HG02938 (cell line): ENCODE data around the gene WNT16.

Experiments
- ATAC-seq: cut with Tn5 transposase; IDR thresholded peaks from one replicate; pipeline ENCODE4 v1.9.1; 2021; ENCODE audit warnings: mild to moderate bottlenecking, moderate library complexity; ENCODE audit not compliant: unreplicated experiment

WNT16 gene

GRCh38 chr7:121390109-121390508 lies 61.3 kb downstream of the WNT16 start:
- ATAC-seq: no peak

- no peak for ATAC-seq
Observed at GRCh38 chr7:121390617-121391016, 61.8 kb downstream of the WNT16 start.
